SHP77 (cell line): Measurements from ENCODE around the gene CDYL.

ENCODE experiments used
- DNase-seq, 2 experiments: peaks; one replicate each; lab custom pipeline; 2025; lab: John Stamatoyannopoulos, UW

The CDYL gene

DNA sequence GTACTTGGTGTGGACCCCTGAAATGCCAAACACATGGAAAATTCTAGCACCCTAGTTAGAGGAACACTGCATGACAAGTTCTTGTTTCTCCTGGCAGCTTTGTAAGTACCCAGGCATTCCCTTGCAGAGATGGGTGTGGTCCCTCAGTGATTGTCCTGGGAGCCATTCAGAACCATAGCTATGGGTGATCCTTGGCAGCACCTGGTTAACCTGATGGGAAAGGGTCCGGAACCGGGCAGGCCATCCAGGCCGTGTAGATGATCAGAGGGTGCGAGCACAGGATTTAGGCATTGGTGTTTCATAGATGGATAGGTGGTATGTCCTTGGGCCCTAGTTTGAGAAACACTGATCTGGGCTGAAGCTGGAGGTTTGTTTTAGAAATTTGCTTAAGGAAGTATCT is 131.9 kb downstream of the CDYL start:
- DNase-seq, result no peak

- DNase-seq, result no peak
Observed at GRCh38 chr6:4909063-4909706, 133.0 kb downstream of the CDYL start.

DNA sequence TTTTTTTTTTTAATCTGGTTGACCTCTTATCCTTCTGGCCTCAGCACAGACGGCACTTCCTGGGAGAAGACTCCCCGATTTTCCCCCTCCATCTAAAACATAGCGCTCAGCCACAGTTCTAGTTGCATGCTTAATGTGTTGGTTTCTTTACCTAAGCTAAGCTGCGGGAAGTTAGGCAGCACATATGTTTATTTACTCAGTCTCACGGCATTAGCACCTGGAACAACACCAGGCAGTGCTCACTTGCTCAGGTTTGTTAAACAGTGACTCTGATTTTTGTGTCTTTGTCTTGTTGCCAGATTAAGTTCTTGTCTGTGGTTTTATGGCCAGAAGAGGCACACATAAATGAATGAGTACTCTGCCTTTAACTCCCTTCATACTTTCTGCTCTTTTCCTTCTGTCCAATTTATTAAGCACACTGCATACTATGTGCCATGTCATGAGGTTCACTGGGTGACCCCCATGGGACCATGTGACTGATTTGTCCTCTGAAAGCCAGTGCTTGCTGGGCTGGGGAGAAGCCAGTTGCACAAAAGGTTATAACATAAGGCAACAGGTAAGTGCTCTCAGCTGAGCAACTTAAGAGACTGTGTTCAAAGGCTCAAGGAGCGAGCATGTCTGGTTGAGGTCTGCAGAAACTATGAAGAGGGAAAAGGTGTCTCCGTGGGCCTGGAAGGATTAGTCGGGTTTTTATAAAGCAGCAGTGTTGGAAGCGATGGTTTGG is 134.0 kb downstream of the CDYL start:
- peak in 1 of 2 experiments; percentile 28 for DNase-seq

DNA sequence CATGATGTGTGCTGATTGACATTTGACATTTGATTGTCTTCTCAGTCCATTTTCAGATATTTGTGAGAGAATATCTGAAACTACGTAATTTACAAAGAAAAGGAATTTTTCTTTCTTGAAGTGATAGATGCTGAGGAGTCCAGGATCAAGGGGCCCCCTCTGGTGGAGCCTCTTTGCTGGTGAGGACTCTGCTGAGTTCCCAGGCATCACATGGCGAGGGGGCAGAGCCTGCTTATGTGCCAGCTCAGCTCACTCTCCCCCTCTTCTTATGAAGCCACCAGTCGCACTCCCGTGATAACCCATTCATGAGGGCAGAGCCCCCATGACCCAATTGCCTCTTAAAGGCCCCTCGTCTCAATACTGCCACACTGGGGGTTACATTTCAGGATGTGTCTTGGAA is 136.4 kb downstream of the CDYL start:
- no peak for DNase-seq

DNA sequence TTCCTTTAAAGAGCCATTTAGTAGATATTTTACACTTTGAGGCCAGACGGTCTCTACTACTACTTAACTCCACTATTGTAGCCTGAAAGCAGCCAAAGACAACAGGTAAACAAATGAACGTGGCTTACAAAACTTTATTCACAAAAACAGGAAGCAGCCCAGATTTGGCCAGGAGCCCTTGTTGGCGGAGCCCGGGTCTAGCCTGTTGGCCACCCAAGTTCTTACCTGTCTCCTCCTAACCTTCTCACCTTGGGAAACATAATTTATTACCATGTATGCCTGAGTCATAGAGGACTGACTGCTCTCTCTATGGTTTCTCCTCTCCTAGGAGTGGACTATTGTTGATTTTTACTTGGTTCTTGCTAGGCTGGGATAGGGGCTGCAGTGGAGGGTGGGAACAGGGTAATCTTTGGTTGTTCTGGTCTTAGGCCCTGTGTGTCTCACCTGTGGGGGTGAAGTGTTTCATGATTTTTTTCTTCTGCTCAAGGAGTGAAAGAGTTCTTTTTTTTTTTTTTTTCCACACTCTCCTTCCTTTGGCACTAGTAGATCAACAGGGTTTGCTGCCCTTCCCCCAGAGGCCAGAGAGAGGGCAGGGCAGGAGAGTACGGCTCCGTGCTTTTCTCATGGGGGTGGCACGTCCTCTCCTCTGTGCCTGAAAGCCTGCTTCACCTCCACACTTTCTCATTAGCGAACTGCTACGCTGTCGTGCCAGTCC is 137.7 kb downstream of the CDYL start:
- no peak for DNase-seq

- no peak for DNase-seq
Observed at GRCh38 chr6:4914420-4915159, 138.4 kb downstream of the CDYL start.

DNA sequence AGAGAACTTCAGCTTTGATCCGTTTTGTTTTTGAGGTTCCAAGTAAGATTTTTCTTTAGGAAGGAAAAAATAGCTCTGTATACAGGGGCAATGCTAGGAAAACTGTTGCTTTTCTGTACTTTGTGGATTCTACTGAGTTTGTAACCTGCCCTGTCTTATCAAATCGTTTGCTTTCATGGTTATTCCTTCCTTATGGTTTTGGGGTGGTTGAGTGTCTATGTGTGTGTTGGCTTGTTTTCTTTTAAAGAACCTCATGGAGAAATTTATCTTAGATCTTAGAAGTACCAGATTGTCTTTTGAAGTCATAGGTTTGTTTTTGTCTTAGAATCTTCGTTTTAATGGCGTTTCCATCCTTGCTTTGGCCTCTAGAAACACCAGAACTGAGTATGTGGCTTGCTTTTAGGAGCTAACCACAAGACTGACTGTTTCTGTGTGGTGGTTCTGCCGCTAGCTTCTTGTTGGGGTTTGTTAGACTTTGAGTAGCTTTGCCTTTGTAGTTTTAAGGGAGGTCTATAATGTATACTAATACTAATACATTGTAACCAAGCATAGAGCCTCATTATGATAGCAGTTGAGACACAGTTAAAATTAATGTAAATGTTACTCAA is 140.9 kb downstream of the CDYL start:
- DNase-seq, result no peak

DNA sequence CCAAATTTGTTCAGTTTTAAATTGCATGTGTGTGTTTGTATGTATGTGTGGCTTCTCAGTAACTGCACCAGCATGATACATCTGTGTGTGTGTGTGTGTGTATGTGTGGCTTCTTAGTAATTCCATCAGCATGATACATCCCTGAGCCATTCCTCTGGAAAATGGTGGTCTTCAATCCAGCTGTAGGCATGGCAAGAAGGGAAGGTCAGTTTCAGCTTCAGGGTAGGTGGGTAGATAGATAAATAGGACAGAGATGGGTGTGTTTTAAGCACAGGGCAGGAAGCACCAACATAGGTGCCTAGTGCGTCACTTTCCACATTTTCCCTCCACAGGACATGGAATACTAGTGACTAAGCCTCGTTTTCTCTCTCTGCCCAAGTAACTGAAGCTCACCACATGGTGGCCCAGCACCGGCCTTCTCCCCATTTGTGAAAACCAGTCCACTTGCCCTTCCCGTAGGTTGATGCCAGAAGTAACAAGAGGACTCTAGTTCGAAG is 144.8 kb downstream of the CDYL start:
- DNase-seq, result no peak

GRCh38 chr6:4922488-4923037 is 146.4 kb downstream of the CDYL start:
- DNase-seq, result no peak

DNA sequence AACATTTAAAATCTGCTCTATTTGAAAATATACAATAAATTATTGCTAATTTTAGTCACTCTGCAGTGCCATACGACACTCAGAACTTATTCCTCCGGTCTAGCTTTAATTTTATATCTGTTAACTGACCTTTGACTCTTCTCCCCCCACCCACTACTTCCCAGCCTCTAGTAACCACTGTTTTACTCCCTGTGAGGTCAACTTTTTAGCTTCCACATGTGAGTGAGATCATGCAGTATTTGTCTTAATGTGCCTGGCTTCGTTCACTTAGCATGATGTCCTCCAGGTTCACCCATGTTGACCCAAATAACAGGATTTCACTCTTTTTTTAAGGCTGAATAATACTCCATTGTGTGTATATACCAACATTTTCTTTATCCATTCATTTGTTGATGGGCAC is 146.9 kb downstream of the CDYL start:
- no peak for DNase-seq

DNA sequence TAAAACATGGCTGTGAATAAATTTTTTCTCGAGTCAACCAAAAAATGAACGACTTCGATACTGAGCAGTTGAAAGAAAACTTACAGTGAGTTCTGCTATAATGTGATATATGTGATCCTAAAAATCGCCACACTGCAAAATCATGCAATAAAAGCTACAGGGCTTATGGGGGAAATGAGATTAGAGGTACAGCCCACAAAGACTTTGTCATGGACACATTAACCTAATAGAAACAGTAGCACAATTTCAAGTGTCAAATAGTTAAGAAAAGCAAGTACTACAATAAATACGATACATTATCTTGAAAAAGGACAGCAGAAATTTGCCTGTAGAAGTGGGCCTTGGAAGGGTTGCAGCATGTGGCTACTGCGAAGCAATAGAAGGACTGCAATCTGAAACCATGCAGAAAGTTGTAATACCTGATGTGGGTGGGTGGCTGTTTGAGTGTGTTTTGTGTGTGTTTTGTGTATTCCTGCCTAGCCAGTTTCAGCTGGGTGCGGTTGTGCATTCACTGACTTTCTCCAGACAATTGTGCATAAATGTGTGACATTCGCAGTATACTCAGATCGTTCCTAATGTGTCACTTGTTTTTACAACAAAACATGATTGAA is 148.6 kb downstream of the CDYL start:
- DNase-seq, result no peak

DNA sequence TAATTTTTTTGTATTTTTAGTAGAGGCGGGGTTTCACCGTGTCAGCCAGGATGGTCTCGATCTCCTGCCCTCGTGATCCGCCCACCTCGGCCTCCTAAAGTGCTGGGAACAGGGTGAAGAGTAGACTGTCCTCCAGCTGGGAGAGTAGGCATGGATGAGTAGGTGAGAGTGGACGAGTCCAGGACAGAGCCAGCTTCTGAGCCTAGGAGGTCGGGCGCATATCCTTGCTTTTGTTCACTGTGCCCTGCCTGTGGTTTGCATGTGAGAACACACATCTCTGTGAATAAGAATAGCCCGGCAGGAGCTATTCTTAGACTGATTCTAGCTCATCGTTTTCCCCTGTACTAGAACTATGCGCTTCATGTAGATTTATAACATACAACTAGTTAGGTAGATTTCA is 149.4 kb downstream of the CDYL start:
- DNase-seq, result no peak

- DNase-seq, result no peak
Observed at GRCh38 chr6:4928426-4928825, 152.2 kb downstream of the CDYL start.

- no peak for DNase-seq
Observed at GRCh38 chr6:4929097-4929718, 153.0 kb downstream of the CDYL start.

DNA sequence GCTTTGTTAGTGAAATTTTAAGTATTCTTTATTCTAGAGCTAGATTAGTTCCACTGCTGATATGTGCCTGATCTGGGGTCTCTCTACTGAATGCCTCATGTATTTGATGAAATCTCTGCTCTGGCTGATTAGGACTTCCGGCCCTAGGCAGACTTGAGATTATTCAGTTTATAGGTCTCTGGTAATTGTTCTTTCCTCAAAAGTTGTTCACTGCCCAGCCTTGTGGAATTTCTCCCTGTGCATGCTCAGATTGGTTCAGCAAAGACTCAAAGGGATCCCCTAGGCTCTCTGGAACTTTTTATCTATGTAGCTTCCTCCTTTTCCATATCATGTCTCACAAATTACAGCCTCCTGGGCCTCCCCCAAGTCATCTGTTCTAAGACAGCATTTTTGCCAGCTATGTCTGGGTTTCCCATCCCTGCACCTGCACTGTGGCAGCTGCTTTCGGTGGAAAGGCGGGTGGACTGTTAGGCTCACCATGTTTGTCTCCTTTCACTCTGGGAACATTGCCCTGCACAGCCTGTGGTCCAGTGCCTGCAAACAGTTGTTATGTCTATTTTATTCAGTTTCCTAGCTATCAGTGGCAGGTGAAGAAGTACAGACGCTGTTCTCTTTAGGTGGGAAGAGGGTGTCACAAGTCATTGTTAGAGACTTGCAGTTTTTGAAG is 154.0 kb downstream of the CDYL start:
- DNase-seq, result peak; percentile 25 to 66

- DNase-seq, result no peak
Observed at GRCh38 chr6:4931530-4932227, 155.5 kb downstream of the CDYL start.

DNA sequence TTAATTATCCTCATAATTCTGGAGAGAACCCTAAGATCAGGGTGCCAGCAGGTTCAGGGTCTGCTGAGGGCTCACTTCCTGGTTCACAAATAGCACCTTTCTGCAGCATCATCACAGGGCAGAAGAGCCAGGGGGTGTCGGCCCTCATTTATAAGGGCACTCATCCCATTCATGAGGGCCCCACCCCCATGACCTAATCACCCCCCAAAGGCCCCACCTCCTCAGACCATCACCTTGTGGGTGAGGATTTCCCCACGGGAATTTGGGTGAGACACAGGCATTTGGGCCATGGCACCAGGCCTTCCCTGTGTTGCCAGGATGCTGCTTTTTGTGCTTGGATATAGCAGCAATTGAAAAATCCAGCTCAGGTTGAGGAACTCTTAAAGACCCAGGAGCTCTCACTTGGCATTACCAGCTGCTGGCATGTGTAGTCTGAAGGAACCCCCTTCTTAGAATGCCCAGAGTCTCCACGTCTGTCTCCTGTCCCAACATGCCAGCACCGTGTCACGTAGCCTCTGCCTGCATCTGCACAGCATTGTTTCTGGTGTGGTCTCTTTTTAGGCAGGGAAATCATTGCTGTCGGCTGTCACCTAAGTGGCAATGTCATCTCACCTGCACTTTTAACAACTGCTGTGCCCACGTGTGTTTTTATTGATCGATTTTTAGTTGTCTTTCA is 156.2 kb downstream of the CDYL start:
- DNase-seq, result no peak

DNA sequence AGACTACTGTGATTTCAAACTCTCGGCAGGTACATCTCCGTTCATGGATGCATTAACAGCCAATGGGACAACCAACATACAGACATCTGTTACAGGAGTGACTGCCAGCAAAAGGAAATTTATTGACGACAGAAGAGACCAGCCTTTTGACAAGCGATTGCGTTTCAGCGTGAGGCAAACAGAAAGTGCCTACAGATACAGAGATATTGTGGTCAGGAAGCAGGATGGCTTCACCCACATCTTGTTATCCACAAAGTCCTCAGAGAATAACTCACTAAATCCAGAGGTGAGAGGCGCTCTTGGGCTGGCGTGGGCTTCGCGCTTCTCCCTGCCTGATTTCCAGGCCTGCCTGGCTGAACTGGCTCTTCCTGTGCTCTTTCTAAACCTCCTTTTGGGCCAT is 159.3 kb downstream of the CDYL start:
- DNase-seq, result no peak
